CD14-positive monocyte (primary cell): ENCODE results near the gene NDUFC2. TPM values are rescaled to one million over a fixed set of nuclear protein-coding genes. Genes with fewer than 3 reads are reported as not detected.

Experiments used
- DNase-seq, 3 donors: peaks; one replicate each; pipeline ENCODE4 v3.0.0-alpha.2; 2011 to 2022
- H2AFZ ChIP-seq: 2 replicates; pipeline ENCODE4 v1.6.0; 2012; ENCODE audit warnings: mild to moderate bottlenecking, low read depth, low read length, inconsistent platforms; ENCODE audit not compliant: insufficient read depth, poor library complexity, severe bottlenecking
- H3K27ac ChIP-seq, 2 donors: 1 replicate in 1 of 2; 2 replicates in 1 of 2; pipeline ENCODE4 v1.5.1; 2012 to 2013; ENCODE audit warnings: low read length in 2 of 2, control low read depth in 1 of 2, inconsistent platforms in 1 of 2, low read depth in 1 of 2, mild to moderate bottlenecking in 1 of 2
- H3K27me3 ChIP-seq, 2 donors: one replicate each; pipeline versions ENCODE4 v1.6.0 to v1.6.1; 2011 to 2013; ENCODE audit warnings: low read length in 2 of 2; ENCODE audit not compliant: control insufficient read depth in 2 of 2, insufficient read depth in 2 of 2
- H3K36me3 ChIP-seq, 2 donors: replicated peaks in 1 of 2; 1 replicate in 1 of 2; 2 replicates in 1 of 2; pipeline versions ENCODE4 v1.5.1 to v1.6.1; 2012 to 2013; ENCODE audit warnings: low read length in 2 of 2, control low read depth in 1 of 2, inconsistent platforms in 1 of 2, mild to moderate bottlenecking in 1 of 2; ENCODE audit not compliant: insufficient read depth in 2 of 2, control insufficient read depth in 1 of 2
- H3K4me1 ChIP-seq, 2 donors: 1 replicate in 1 of 2; 2 replicates in 1 of 2; pipeline versions ENCODE4 v1.5.1 to v1.6.1; 2012 to 2013; ENCODE audit warnings: low read length in 2 of 2, control low read depth in 1 of 2, inconsistent platforms in 1 of 2, mild to moderate bottlenecking in 1 of 2, moderate library complexity in 1 of 2; ENCODE audit not compliant: insufficient read depth in 2 of 2, control insufficient read depth in 1 of 2
- H3K4me2 ChIP-seq: replicated peaks from 2 replicates; pipeline ENCODE3; 2012; ENCODE audit warnings: low read length, moderate library complexity, mild to moderate bottlenecking; ENCODE audit not compliant: poor library complexity, severe bottlenecking; ENCODE audit errors: extremely low read depth
- H3K4me3 ChIP-seq, 3 experiments: fragments of 200-600 bp in 1 of 3; sonication (generic) in 1 of 3; replicated peaks in 1 of 3; 1 replicate in 2 of 3; 2 replicates in 1 of 3; pipeline ENCODE4 v1.5.1; 2011 to 2013; ENCODE audit warnings: low read length in 3 of 3, mild to moderate bottlenecking in 3 of 3, control low read depth in 2 of 3, low read depth in 2 of 3, inconsistent platforms in 1 of 3, moderate library complexity in 1 of 3
- H3K79me2 ChIP-seq: 2 replicates; pipeline ENCODE4 v1.6.0; 2012; ENCODE audit warnings: mild to moderate bottlenecking, control low read depth, inconsistent platforms, low read length, moderate library complexity; ENCODE audit not compliant: insufficient read depth
- H3K9ac ChIP-seq: 2 replicates; pipeline ENCODE4 v1.6.0; 2017; ENCODE audit warnings: low read length, mild to moderate bottlenecking; ENCODE audit not compliant: insufficient read depth, poor library complexity, severe bottlenecking
- H3K9me3 ChIP-seq, 2 donors: replicated peaks in 1 of 2; 1 replicate in 1 of 2; 2 replicates in 1 of 2; pipeline versions ENCODE4 v1.5.1 to v1.6.1; 2012 to 2013; ENCODE audit warnings: low read length in 2 of 2, control low read depth in 1 of 2; ENCODE audit not compliant: control insufficient read depth in 1 of 2, insufficient read depth in 1 of 2
- H4K20me1 ChIP-seq: 2 replicates; pipeline ENCODE4 v1.6.0; 2012; ENCODE audit warnings: mild to moderate bottlenecking, low read length, control low read depth, moderate library complexity; ENCODE audit not compliant: insufficient read depth
- H3K27ac Mint-ChIP-seq, 7 donors: one replicate each; pipeline ENCODE4 v1.8.0; 2020; ENCODE audit warnings: mild to moderate bottlenecking in 7 of 7, mixed read lengths in 7 of 7, moderate library complexity in 6 of 7, inconsistent platforms in 2 of 7
- H3K27me3 Mint-ChIP-seq, 3 donors: one replicate each; pipeline ENCODE4 v1.8.0; 2021 to 2022; ENCODE audit warnings: low read depth in 3 of 3, mild to moderate bottlenecking in 3 of 3, mixed read lengths in 3 of 3, moderate library complexity in 3 of 3, inconsistent platforms in 1 of 3
- H3K36me3 Mint-ChIP-seq, 2 donors: one replicate each; pipeline ENCODE4 v1.8.0; 2020; ENCODE audit warnings: mixed read lengths in 2 of 2, inconsistent platforms in 1 of 2, mild to moderate bottlenecking in 1 of 2
- H3K4me1 Mint-ChIP-seq: one replicate; pipeline ENCODE4 v1.8.0; 2020; ENCODE audit warnings: mild to moderate bottlenecking, mixed read lengths
- H3K4me3 Mint-ChIP-seq, 2 donors: one replicate each; pipeline ENCODE4 v1.8.0; 2020; ENCODE audit warnings: mild to moderate bottlenecking in 2 of 2, mixed read lengths in 2 of 2, moderate library complexity in 1 of 2
- H3K9me3 Mint-ChIP-seq, 7 donors: one replicate each; pipeline ENCODE4 v1.8.0; 2020 to 2022; ENCODE audit warnings: mixed read lengths in 7 of 7, mild to moderate bottlenecking in 6 of 7, moderate library complexity in 6 of 7, inconsistent platforms in 2 of 7
- WGBS: methylation state at CpG from one replicate; pipeline ENCODE4 v1.1.5; 2013; ENCODE audit warnings: missing lambda C conversion rate; ENCODE audit not compliant: insufficient coverage; 5-methylcytosine and 5-hydroxymethylcytosine counted together
- intact Hi-C, 2 donors: fragments of 100-400 bp; cut with micrococcal nuclease; formaldehyde crosslinking; loops; one replicate each; pipeline versions ENCODE4 v1.15.0 to v1.15.1; 2023
- polyA plus RNA-seq, 3 donors: library from polyadenylated mRNA; depleted of rRNA in 1 of 3; unstranded in 2 of 3; stranded (reverse) in 1 of 3; fragments of 300-500 nt in 2 of 3; fragments of >200 nt in 1 of 3; fragmentation: Illumina TruSeq in 2 of 3; gene quantifications; 1 replicate in 2 of 3; 2 replicates in 1 of 3; pipeline ENCODE4 v1.2.3, GENCODE V29; 2012 to 2021
- TF ChIP-seq, protein P1 (sequence below): fragments of 200-600 bp; IDR thresholded peaks from one replicate; pipeline ENCODE4 v1.8.0; 2022; ENCODE audit warnings: antibody characterized with exemption, mild to moderate bottlenecking

NDUFC2 gene
- polyA plus RNA-seq, 3 donors = 47.7 to 219 (median 209) TPM

- no peaks in the 10 kb centered on the region for H3K36me3 ChIP-seq
- H4K20me1 ChIP-seq = no peaks in the 10 kb centered on the region
- no peak overlapping the region for H3K27ac ChIP-seq
- no peaks in the 10 kb centered on the region for H3K79me2 ChIP-seq
- no peak for DNase-seq
- no peaks in the 10 kb centered on the region for H3K9me3 ChIP-seq
- Mint-ChIP-seq H3K27ac (no peak overlapping the region), H3K4me3 (no peak overlapping the region), H3K4me1 (peaks cover 11% of the 10 kb centered on the region), H3K27me3 (no peaks in the 10 kb centered on the region), H3K36me3 (no peaks in the 10 kb centered on the region), H3K9me3 (peaks cover 0 to 2% (median 0%) of the 10 kb centered on the region in 7 donors)
- intact Hi-C loops = no loop called here
- no peak overlapping the region for H3K9ac ChIP-seq
- no peak overlapping the region for H3K4me3 ChIP-seq
- 88% methylated on average over 2 of the region's 3 CpGs for WGBS
- TF ChIP-seq, protein P1, sequence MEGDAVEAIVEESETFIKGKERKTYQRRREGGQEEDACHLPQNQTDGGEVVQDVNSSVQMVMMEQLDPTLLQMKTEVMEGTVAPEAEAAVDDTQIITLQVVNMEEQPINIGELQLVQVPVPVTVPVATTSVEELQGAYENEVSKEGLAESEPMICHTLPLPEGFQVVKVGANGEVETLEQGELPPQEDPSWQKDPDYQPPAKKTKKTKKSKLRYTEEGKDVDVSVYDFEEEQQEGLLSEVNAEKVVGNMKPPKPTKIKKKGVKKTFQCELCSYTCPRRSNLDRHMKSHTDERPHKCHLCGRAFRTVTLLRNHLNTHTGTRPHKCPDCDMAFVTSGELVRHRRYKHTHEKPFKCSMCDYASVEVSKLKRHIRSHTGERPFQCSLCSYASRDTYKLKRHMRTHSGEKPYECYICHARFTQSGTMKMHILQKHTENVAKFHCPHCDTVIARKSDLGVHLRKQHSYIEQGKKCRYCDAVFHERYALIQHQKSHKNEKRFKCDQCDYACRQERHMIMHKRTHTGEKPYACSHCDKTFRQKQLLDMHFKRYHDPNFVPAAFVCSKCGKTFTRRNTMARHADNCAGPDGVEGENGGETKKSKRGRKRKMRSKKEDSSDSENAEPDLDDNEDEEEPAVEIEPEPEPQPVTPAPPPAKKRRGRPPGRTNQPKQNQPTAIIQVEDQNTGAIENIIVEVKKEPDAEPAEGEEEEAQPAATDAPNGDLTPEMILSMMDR = no peak
- H3K4me2 ChIP-seq = no peak overlapping the region
- no peak overlapping the region for H2AFZ ChIP-seq
- H3K27me3 ChIP-seq = no peaks in the 10 kb centered on the region
- H3K4me1 ChIP-seq = peaks cover 10 to 12% of the 10 kb centered on the region in 2 donors
These were observed 43.3 kb downstream of the NDUFC2 start for GRCh38 chr11:78036313-78036712.

DNA sequence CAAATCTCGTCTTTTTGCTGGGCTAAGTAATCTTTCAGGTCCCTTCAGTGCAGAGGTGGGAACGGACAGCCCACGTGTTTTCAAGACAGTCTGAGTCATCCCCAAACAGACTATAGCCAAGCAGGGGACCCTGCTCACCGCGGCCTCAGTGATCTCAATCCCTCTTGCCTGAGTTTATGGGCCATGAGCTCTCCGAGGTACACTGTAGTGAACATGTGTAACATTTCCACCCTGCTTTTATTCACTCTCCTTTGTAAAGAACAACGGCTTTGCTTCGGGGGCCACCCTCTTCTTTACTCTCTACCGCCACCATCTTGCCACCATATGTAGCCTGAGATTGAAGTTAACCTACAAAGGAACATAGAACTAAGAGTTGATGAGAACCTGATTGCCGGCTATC is 45.0 kb downstream of the NDUFC2 start:
- Mint-ChIP-seq H3K4me1 (peaks cover 3% of the 10 kb centered on the region), H3K9me3 (peaks cover 0 to 2% (median 0%) of the 10 kb centered on the region in 7 donors), H3K4me3 (no peak overlapping the region), H3K27ac (peak overlapping the region in 1 of 7 donors; percentile 39), H3K36me3 (no peaks in the 10 kb centered on the region), H3K27me3 (peaks cover 0 to 5% (median 3%) of the 10 kb centered on the region in 3 donors)
- Histone ChIP-seq H3K27ac (no peak overlapping the region), H3K4me2 (no peak overlapping the region), H3K79me2 (no peaks in the 10 kb centered on the region), H4K20me1 (no peaks in the 10 kb centered on the region), H3K9ac (no peak overlapping the region), H3K4me1 (peaks cover 2 to 4% of the 10 kb centered on the region in 2 donors), H3K4me3 (no peak overlapping the region), H3K27me3 (no peaks in the 10 kb centered on the region), H3K36me3 (no peaks in the 10 kb centered on the region), H2AFZ (no peak overlapping the region), H3K9me3 (no peaks in the 10 kb centered on the region)
- intact Hi-C loops = no loop called here
- no peak for DNase-seq
- TF ChIP-seq, protein P1 = no peak
- 93% methylated on average over 7 of the region's 10 CpGs for WGBS
